ENCODE measurements around the gene LPCAT1. TPM values are rescaled to one million over a fixed set of nuclear protein-coding genes. Genes with fewer than 3 reads are reported as not detected.

Gene LPCAT1
- total and polyA plus RNA-seq, 10 of the 15 experiments (the other 5 are each of a cell fraction or from before 2014, with no cell fraction given), result 2.3 to 109 (median 72.7) TPM

- TF ChIP-seq RELB (IDR thresholded peaks at IDR 0.05; ENCODE audit: low read depth), result no peak
- peak; percentile 77 to 82 (median 78) for TF ChIP-seq CTCF (IDR thresholded peaks at IDR 0.05 in 2 of 3, conservative IDR thresholded peaks at IDR 0.05 in 1 of 3; ENCODE audit: control insufficient read depth in 2 of 3, extremely low read depth in 1 of 3, insufficient read depth in 1 of 3, low read depth in 3 of 3, low read length in 3 of 3)
- 0 out of 2 replicates have a peak, but pooled peaks have one; percentile 2 for TF ChIP-seq SPI1 (IDR thresholded peaks at IDR 0.05; ENCODE audit: borderline replicate concordance, insufficient read depth, low read depth, low read length)
- no peak for TF ChIP-seq HCFC1 (IDR thresholded peaks at IDR 0.05; ENCODE audit: low read length)
- TF ChIP-seq BCL3 (IDR thresholded peaks at IDR 0.05; ENCODE audit: borderline replicate concordance, insufficient read depth, low read depth, low read length, poor library complexity, severe bottlenecking), result peak; percentile 21
- no peak for TF ChIP-seq CHD4 (IDR thresholded peaks at IDR 0.05)
- no peak for TF ChIP-seq POU2F2 (IDR thresholded peaks at IDR 0.05; ENCODE audit: borderline replicate concordance, low read depth, low read length)
- TF ChIP-seq ZSCAN29 (IDR thresholded peaks at IDR 0.05), result no peak
- no peak for TF ChIP-seq JUND (IDR thresholded peaks at IDR 0.05; ENCODE audit: low read depth, low read length)
- no peak for TF ChIP-seq ZBTB40 (IDR thresholded peaks at IDR 0.05; ENCODE audit: borderline replicate concordance)
- TF ChIP-seq STAT1 (conservative IDR thresholded peaks at IDR 0.05), result 0 out of 2 replicates have a peak, but pooled peaks have one; percentile 44
- no peak for TF ChIP-seq KDM1A (IDR thresholded peaks at IDR 0.05; ENCODE audit: borderline replicate concordance)
- TF ChIP-seq GATAD2B (conservative IDR thresholded peaks at IDR 0.05; ENCODE audit: low read depth), result 0 out of 2 replicates have a peak, but pooled peaks have one; percentile 36
- TF ChIP-seq TCF12 (IDR thresholded peaks at IDR 0.05; ENCODE audit: low read depth, low read length), result peak; percentile 61; the same call in 1 of the 2 replicates
- no peak for TF ChIP-seq KLF5 (IDR thresholded peaks at IDR 0.05; ENCODE audit: partially characterized antibody)
- TF ChIP-seq MAX (IDR thresholded peaks at IDR 0.05; ENCODE audit: low read depth, low read length), result no peak
- no peak for TF ChIP-seq RCOR1 (conservative IDR thresholded peaks at IDR 0.05; ENCODE audit: low read depth, low read length)
- TF ChIP-seq NFIC (IDR thresholded peaks at IDR 0.05; ENCODE audit: low read depth, low read length), result no peak
- TF ChIP-seq POLR2AphosphoS5 (IDR thresholded peaks at IDR 0.05; ENCODE audit: low read length), result peak; percentile 30; the same call in 1 of the 2 replicates
Measured at GRCh38 chr5:1479581-1480188, 44.1 kb downstream of the LPCAT1 start (continued).
